Pancreas (tissue), 10 donors: ENCODE results near the gene ITPR2. TPM values are rescaled to one million over a fixed set of nuclear protein-coding genes. Genes with fewer than 3 reads are reported as not detected.

Source experiments
- ATAC-seq, 4 donors: fragments of 200-7000 bp; cut with Tn5 transposase; one replicate each; pipeline versions ENCODE4 v1.8.0 to v1.9.1; 2020; ENCODE audit warnings: mild to moderate bottlenecking in 4 of 4, moderate library complexity in 4 of 4
- DNase-seq, 6 donors: peaks; one replicate each; pipeline ENCODE4 v3.0.0-alpha.2; 2020
- FAIRE-seq: peaks from 2 replicates; lab custom pipeline; 2012; peaks lifted over from hg19 to GRCh38; lab: Jason Lieb, UNC
- H3K27ac ChIP-seq, 4 donors: fragments of 200-600 bp; sonication (generic); 1 replicate in 3 of 4; 2 replicates in 1 of 4; pipeline versions ENCODE4 v1.5.0 to v1.8.0; 2020
- H3K27me3 ChIP-seq, 4 donors: fragments of 200-600 bp; one replicate each; pipeline ENCODE4 v1.8.0; 2021
- H3K36me3 ChIP-seq, 3 donors: fragments of 200-600 bp; sonication (generic) in 1 of 3; one replicate each; pipeline versions ENCODE4 v1.5.0 to v1.8.0; 2020 to 2021
- H3K4me1 ChIP-seq, 3 donors: fragments of 200-600 bp; one replicate each; pipeline ENCODE4 v1.8.0; 2021
- H3K4me3 ChIP-seq, 4 donors: fragments of 200-600 bp; sonication (generic) in 2 of 4; one replicate each; pipeline versions ENCODE4 v1.5.0 to v1.8.0; 2020 to 2021
- H3K9me3 ChIP-seq, 4 donors: fragments of 200-600 bp; one replicate each; pipeline ENCODE4 v1.8.0; 2021
- CTCF ChIP-seq, 4 donors: fragments of 200-600 bp; sonication (generic) in 3 of 4; IDR thresholded peaks; one replicate each; pipeline versions ENCODE4 v1.5.0 to v1.8.0; 2021; ENCODE audit warnings: antibody characterized with exemption in 4 of 4
- WGBS, 2 donors: extraction: QIAGEN DNeasy Blood & Tissue Kit; methylation state at CpG; one replicate each; pipeline ENCODE4 v1.1.7; 2013; 5-methylcytosine and 5-hydroxymethylcytosine counted together
- intact Hi-C, 3 donors: fragments of 100-400 bp; cut with DNase I; formaldehyde crosslinking; loops; one replicate each; pipeline versions ENCODE4 v1.11.1 to v1.14.2; 2022
- polyA plus RNA-seq, 2 donors: library from polyadenylated mRNA; stranded (reverse); fragments of 200-250 nt; gene quantifications; one replicate each; pipeline ENCODE4 v1.2.3, GENCODE V29; 2013
- total RNA-seq, 6 donors: library from RNA; stranded (reverse); fragmentation: NEBNext Ultra II Directional in 4 of 6; extraction: Animal tissue kit (Norgen Biotek cat#: 25700) in 4 of 6; gene quantifications; one replicate each; pipeline versions ENCODE4 v1.2.1 to v1.2.4, GENCODE V29; 2021 to 2023
- donor health status: healthy with polysubstance abuse.
- donor health status: DM: no; HTN: no; CAD: no; lungs with moderate emphysema.
- donor health status: DM: no; HTN: no; CAD: no.
- donor health status: control.
- donor health status: control.
- donor health status: Bipolar disorder and iron deficiency.
- donor health status: DM: yes; HTN: yes; CAD: no.
- donor health status: DM: no; HTN: no; CAD: no.
- donor health status: DM: no; HTN: no; CAD: no.
- donor health status: DM: yes; HTN: yes; CAD: no.

ITPR2 gene
- total and polyA plus RNA-seq, 8 donors: 3.3 to 51.8 (median 25.5) TPM

DNA sequence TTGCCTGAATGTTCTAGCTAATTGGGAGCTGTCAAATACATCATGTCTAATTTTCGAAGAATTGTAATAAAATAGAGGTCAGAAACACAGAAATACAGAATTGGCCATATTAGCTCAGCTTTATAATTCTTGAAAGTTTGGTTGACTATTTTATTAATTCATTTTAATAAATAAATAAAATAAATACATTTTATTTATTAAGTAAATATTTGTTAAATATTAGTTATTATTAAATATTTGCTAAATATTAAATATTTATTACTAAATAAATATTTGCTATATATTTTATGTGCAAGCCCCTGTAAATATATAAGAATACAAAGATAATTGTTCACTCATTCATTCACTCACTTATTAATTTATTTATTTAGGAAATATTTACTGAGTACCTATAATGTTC lies 406.3 kb downstream of the ITPR2 start:
- H3K36me3 ChIP-seq: no peaks in the 10 kb centered on the region
- 88 to 95% methylated on average over 1 of the region's 1 CpG for WGBS, 2 donors
- no peak overlapping the region for H3K27ac ChIP-seq
- H3K4me1 ChIP-seq: no peaks in the 10 kb centered on the region
- TF ChIP-seq CTCF (IDR thresholded peaks at IDR 0.05): no peak
- H3K4me3 ChIP-seq: no peak overlapping the region
- intact Hi-C loops: no loop called here
- FAIRE-seq: peak; percentile 90
- no peaks in the 10 kb centered on the region for H3K9me3 ChIP-seq
- no peak for DNase-seq
- no peak for ATAC-seq
- no peaks in the 10 kb centered on the region for H3K27me3 ChIP-seq

GRCh38 chr12:26425587-26426260 lies 407.3 kb downstream of the ITPR2 start:
- intact Hi-C loops: no loop called here
- H3K27me3 ChIP-seq: no peaks in the 10 kb centered on the region
- no peak for TF ChIP-seq CTCF (IDR thresholded peaks at IDR 0.05)
- DNase-seq (no peak), FAIRE-seq (no peak), ATAC-seq (no peak)
- H3K4me3 ChIP-seq: no peak overlapping the region
- no peaks in the 10 kb centered on the region for H3K4me1 ChIP-seq
- 89 to 92% methylated on average over 6 of the region's 6 CpGs for WGBS, 2 donors
- no peaks in the 10 kb centered on the region for H3K9me3 ChIP-seq
- no peak overlapping the region for H3K27ac ChIP-seq
- H3K36me3 ChIP-seq: no peaks in the 10 kb centered on the region

- Histone ChIP-seq H3K4me1 (no peaks in the 10 kb centered on the region), H3K27me3 (no peaks in the 10 kb centered on the region), H3K9me3 (no peaks in the 10 kb centered on the region), H3K4me3 (no peak overlapping the region), H3K36me3 (no peaks in the 10 kb centered on the region), H3K27ac (no peak overlapping the region)
- WGBS, 2 donors: 90% methylated on average over 3 of the region's 3 CpGs
- FAIRE-seq (no peak), DNase-seq (no peak), ATAC-seq (no peak)
- TF ChIP-seq CTCF (IDR thresholded peaks at IDR 0.05): no peak
- intact Hi-C loops: no loop called here
These were observed 410.1 kb downstream of the ITPR2 start for GRCh38 chr12:26422839-26423398.

DNA sequence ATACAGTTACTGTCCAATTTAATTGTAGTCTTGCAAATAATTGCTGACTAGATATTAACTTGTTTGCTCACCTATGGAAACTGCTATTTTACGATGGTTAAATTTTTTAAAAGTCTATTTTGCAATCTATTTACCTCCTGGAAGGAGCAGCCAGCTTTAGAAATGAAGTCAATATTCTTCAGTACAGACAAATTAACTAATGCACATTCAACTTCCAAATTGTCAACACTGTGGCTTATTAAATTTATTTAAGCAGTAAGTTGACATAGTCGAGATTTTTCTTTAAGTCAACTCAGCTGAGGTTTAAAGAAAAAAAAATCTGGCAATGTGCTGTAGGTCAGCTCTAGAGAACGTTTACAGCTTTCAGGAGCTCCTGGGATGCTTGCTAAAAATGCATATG lies 416.4 kb downstream of the ITPR2 start:
- H3K36me3 ChIP-seq: peaks cover 0 to 4% (median 0%) of the 10 kb centered on the region in 3 donors
- FAIRE-seq (no peak), ATAC-seq (no peak), DNase-seq (no peak)
- H3K4me3 ChIP-seq: no peak overlapping the region
- no peaks in the 10 kb centered on the region for H3K9me3 ChIP-seq
- H3K27ac ChIP-seq: no peak overlapping the region
- no peaks in the 10 kb centered on the region for H3K4me1 ChIP-seq
- TF ChIP-seq CTCF (IDR thresholded peaks at IDR 0.05): no peak
- 50 to 56% methylated on average over 3 of the region's 3 CpGs for WGBS, 2 donors
- no peaks in the 10 kb centered on the region for H3K27me3 ChIP-seq
- intact Hi-C loops: no loop called here

DNA sequence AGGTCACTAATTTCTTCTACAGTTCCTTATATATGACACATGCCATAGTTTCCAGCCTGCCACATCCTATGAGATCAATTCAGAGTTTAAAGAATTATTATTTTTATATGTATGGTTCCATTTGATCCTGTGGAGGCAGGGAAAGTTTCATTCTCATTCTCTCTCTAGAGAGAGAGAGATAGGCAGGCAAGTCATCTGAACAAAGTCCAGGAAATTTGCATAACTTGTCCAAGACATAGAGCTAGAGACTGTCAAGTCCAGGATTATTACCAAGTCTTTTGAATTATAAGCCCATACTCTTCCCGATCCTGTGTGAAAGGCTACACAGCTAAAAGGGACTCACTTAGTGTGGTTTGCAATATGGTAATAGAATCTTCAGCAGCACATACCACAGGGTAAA lies 422.3 kb downstream of the ITPR2 start:
- whole genome bisulfite sequencing, 2 donors: 88 to 97% methylated on average over 1 of the region's 1 CpG
- Histone ChIP-seq H3K27ac (no peak overlapping the region), H3K4me1 (no peaks in the 10 kb centered on the region), H3K27me3 (no peaks in the 10 kb centered on the region), H3K4me3 (no peak overlapping the region), H3K9me3 (no peaks in the 10 kb centered on the region), H3K36me3 (peaks cover 0 to 6% (median 0%) of the 10 kb centered on the region in 3 donors)
- intact Hi-C loops: no loop called here
- ATAC-seq: no peak
- FAIRE-seq: no peak
- TF ChIP-seq CTCF (IDR thresholded peaks at IDR 0.05): no peak
- DNase-seq: no peak
